ENCODE results near the gene CDKL2.

CDKL2 gene

DNA sequence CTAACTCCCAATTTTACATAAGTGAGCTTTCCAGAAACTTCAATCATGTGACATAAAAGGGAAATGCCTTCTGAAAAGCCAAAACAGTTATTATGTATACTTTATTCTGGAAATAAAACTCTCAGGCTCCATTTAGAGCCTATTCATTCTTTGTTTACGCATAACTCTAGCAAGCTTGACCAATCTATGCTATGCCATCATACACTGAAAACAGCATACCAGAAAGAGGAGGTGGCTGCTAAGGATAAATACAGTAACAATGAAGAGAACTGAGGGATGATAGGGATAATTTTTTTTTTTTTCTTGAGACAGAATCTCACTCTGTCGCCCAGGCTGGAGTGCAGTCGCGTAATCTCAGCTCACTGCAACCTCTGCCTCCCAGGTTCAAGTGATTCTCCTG is 24.4 kb downstream of the CDKL2 start:
- no peak overlapping the region for H3K27ac ChIP-seq (ENCODE audit: low read depth, low read length)
- no peaks in the 10 kb centered on the region for H3F3A ChIP-seq (ENCODE audit: insufficient read depth)
- no peak overlapping the region for H3K4me3 ChIP-seq (ENCODE audit: insufficient read depth, low read length, poor library complexity, severe bottlenecking)
- no peaks in the 10 kb centered on the region for H3K36me3 ChIP-seq (ENCODE audit: low read length)
- H2AFZ ChIP-seq (ENCODE audit: low read depth, low read length, severe bottlenecking), result no peak overlapping the region
- H3K9ac ChIP-seq (ENCODE audit: low read length), result no peak overlapping the region
- no peaks in the 10 kb centered on the region for H3K27me3 ChIP-seq (ENCODE audit: low read length)
- no peak overlapping the region for H3K4me2 ChIP-seq (ENCODE audit: low read depth, low read length, poor library complexity, severe bottlenecking)
- H3K9me3 ChIP-seq (ENCODE audit: insufficient read depth, low read length), result no peaks in the 10 kb centered on the region
- no peaks in the 10 kb centered on the region for H3K9me2 ChIP-seq (replicated peaks; ENCODE audit: insufficient read depth, low read length)
- no peaks in the 10 kb centered on the region for H4K20me1 ChIP-seq (ENCODE audit: low read depth, low read length)
- TF ChIP-seq, protein P1, sequence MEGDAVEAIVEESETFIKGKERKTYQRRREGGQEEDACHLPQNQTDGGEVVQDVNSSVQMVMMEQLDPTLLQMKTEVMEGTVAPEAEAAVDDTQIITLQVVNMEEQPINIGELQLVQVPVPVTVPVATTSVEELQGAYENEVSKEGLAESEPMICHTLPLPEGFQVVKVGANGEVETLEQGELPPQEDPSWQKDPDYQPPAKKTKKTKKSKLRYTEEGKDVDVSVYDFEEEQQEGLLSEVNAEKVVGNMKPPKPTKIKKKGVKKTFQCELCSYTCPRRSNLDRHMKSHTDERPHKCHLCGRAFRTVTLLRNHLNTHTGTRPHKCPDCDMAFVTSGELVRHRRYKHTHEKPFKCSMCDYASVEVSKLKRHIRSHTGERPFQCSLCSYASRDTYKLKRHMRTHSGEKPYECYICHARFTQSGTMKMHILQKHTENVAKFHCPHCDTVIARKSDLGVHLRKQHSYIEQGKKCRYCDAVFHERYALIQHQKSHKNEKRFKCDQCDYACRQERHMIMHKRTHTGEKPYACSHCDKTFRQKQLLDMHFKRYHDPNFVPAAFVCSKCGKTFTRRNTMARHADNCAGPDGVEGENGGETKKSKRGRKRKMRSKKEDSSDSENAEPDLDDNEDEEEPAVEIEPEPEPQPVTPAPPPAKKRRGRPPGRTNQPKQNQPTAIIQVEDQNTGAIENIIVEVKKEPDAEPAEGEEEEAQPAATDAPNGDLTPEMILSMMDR (IDR thresholded peaks at IDR 0.05; ENCODE audit: insufficient read depth, low read length, poor library complexity, severe bottlenecking), result no peak
- TF ChIP-seq EZH2phosphoT487 (conservative IDR thresholded peaks at IDR 0.05; ENCODE audit: low read length), result no peak
- H3K79me2 ChIP-seq (ENCODE audit: insufficient read depth, low read length), result no peaks in the 10 kb centered on the region

GRCh38 chr4:75599647-75600046 is 30.7 kb downstream of the CDKL2 start:
- Histone ChIP-seq H3K27me3 (ENCODE audit: low read length) (no peaks in the 10 kb centered on the region), H3K9me2 (replicated peaks; ENCODE audit: insufficient read depth, low read length) (no peaks in the 10 kb centered on the region), H3K9ac (ENCODE audit: low read length) (no peak overlapping the region), H4K20me1 (ENCODE audit: low read depth, low read length) (no peaks in the 10 kb centered on the region), H3K79me2 (ENCODE audit: insufficient read depth, low read length) (no peaks in the 10 kb centered on the region), H2AFZ (ENCODE audit: low read depth, low read length, severe bottlenecking) (no peak overlapping the region), H3K36me3 (ENCODE audit: low read length) (no peaks in the 10 kb centered on the region), H3F3A (ENCODE audit: insufficient read depth) (no peaks in the 10 kb centered on the region), H3K4me2 (ENCODE audit: low read depth, low read length, poor library complexity, severe bottlenecking) (no peak overlapping the region), H3K4me3 (ENCODE audit: insufficient read depth, low read length, poor library complexity, severe bottlenecking) (no peak overlapping the region), H3K9me3 (ENCODE audit: insufficient read depth, low read length) (no peaks in the 10 kb centered on the region), H3K27ac (ENCODE audit: low read depth, low read length) (no peak overlapping the region)
- TF ChIP-seq EZH2phosphoT487 (conservative IDR thresholded peaks at IDR 0.05; ENCODE audit: low read length), result no peak
- TF ChIP-seq, protein P1 (IDR thresholded peaks at IDR 0.05; ENCODE audit: insufficient read depth, low read length, poor library complexity, severe bottlenecking), result no peak

- no peaks in the 10 kb centered on the region for H3K9me2 ChIP-seq (replicated peaks; ENCODE audit: insufficient read depth, low read length)
- no peaks in the 10 kb centered on the region for H3K79me2 ChIP-seq (ENCODE audit: insufficient read depth, low read length)
- no peak overlapping the region for H3K27ac ChIP-seq (ENCODE audit: low read depth, low read length)
- H3F3A ChIP-seq (ENCODE audit: insufficient read depth), result no peaks in the 10 kb centered on the region
- H3K36me3 ChIP-seq (ENCODE audit: low read length), result no peaks in the 10 kb centered on the region
- H2AFZ ChIP-seq (ENCODE audit: low read depth, low read length, severe bottlenecking), result no peak overlapping the region
- no peak overlapping the region for H3K4me3 ChIP-seq (ENCODE audit: insufficient read depth, low read length, poor library complexity, severe bottlenecking)
- no peaks in the 10 kb centered on the region for H4K20me1 ChIP-seq (ENCODE audit: low read depth, low read length)
- TF ChIP-seq EZH2phosphoT487 (conservative IDR thresholded peaks at IDR 0.05; ENCODE audit: low read length), result no peak
- TF ChIP-seq, protein P1 (IDR thresholded peaks at IDR 0.05; ENCODE audit: insufficient read depth, low read length, poor library complexity, severe bottlenecking), result no peak
- no peaks in the 10 kb centered on the region for H3K27me3 ChIP-seq (ENCODE audit: low read length)
- no peaks in the 10 kb centered on the region for H3K9me3 ChIP-seq (ENCODE audit: insufficient read depth, low read length)
- H3K9ac ChIP-seq (ENCODE audit: low read length), result no peak overlapping the region
- no peak overlapping the region for H3K4me2 ChIP-seq (ENCODE audit: low read depth, low read length, poor library complexity, severe bottlenecking)
Observed at GRCh38 chr4:75598390-75598789, 31.9 kb downstream of the CDKL2 start.
